LNCAP (cell line): ENCODE data around the gene HDDC2.

Experiments used
- TF ChIP-seq, protein P1 (sequence below): fragments of 450-650 bp; IDR thresholded peaks from 2 replicates; pipeline ENCODE4 v1.5.1; 2017; ENCODE audit warnings: mild to moderate bottlenecking

HDDC2 gene

GRCh38 chr6:125254321-125254720, 47.4 kb downstream of the HDDC2 start:
- TF ChIP-seq, protein P1, sequence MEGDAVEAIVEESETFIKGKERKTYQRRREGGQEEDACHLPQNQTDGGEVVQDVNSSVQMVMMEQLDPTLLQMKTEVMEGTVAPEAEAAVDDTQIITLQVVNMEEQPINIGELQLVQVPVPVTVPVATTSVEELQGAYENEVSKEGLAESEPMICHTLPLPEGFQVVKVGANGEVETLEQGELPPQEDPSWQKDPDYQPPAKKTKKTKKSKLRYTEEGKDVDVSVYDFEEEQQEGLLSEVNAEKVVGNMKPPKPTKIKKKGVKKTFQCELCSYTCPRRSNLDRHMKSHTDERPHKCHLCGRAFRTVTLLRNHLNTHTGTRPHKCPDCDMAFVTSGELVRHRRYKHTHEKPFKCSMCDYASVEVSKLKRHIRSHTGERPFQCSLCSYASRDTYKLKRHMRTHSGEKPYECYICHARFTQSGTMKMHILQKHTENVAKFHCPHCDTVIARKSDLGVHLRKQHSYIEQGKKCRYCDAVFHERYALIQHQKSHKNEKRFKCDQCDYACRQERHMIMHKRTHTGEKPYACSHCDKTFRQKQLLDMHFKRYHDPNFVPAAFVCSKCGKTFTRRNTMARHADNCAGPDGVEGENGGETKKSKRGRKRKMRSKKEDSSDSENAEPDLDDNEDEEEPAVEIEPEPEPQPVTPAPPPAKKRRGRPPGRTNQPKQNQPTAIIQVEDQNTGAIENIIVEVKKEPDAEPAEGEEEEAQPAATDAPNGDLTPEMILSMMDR = no peak

GRCh38 chr6:125253881-125254280, 47.9 kb downstream of the HDDC2 start:
- TF ChIP-seq, protein P1 = no peak

DNA sequence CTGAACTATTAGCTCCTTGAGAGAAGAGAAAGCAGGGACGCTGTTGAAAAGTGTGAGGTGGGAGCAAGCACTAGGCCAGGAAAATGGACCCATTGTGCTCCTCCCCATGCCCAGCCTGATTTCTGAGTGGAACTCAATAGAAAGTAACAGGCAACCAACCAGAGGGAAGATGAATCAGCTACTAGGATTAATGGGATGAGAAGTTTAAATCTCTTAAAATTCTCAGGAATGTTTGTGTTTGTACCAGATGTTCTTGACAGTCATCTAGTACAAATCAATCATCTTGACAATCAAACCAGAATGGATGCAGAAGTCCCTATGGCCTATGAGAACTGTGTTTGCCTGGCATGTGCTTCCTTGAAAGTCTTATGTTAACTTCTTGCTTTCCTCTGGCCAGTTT, 48.9 kb downstream of the HDDC2 start:
- TF ChIP-seq, protein P1 = no peak

DNA sequence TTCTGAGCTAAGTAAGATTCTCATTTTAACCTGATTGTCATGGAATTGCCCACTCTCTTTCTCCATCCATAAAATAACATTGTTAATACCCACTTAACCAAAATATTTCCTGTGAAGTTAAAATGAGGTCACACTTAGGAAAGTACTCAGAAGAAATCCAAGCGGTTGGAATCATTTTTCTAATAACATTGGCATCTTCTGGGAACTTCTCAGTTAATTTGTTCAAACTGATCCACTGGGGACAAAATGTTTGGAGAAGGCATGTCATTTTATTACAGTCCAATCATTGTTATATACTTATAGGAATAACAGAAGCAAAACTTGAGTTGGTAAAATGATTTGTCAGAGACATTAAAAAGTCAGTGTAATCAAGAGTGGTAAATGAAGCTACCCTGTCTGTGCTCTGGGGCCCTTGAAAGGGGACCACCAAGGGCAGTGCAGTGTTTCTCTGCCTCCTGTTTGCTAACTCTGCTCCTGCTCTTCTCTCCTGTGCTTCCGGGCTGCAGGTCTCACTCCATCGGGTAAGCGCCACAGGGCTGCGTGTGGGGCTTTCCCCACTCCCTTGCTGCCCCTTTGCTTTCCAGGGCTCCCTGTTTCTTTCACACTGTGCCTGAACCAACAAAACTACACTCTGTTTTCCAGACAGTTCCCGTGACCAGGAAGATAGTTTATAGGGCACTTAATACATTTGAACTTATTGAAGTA, 50.1 kb downstream of the HDDC2 start:
- TF ChIP-seq, protein P1 = no peak

- TF ChIP-seq, protein P1 = no peak
These were observed 51.3 kb downstream of the HDDC2 start for GRCh38 chr6:125250511-125250910.

- TF ChIP-seq, protein P1 = no peak
These were observed 53.6 kb downstream of the HDDC2 start for GRCh38 chr6:125248136-125248535.

GRCh38 chr6:125246566-125246965, 55.2 kb downstream of the HDDC2 start:
- TF ChIP-seq, protein P1 = no peak
